ENCODE measurements around the gene TP53I11. TPM values are rescaled to one million over a fixed set of nuclear protein-coding genes. Genes with fewer than 3 reads are reported as not detected.

The TP53I11 gene
- total RNA-seq, 3 donors from 2014 or later (not counting 1 experiment from before 2014, with no cell fraction given), result 3.7 to 13.9 (median 9.2) TPM

GRCh38 chr11:44954051-44954906 lies 3.6 kb upstream of the TP53I11 start:
- WGBS (ENCODE audit: insufficient coverage), result 90% methylated on average over 12 of the region's 12 CpGs
- Mint-ChIP-seq H3K9me3 (no peaks in the 10 kb centered on the region), H3K4me1 (peaks cover 0 to 1% of the 10 kb centered on the region in 2 donors), H3K4me3 (no peak overlapping the region), H3K36me3 (no peaks in the 10 kb centered on the region), H3K27ac (no peak overlapping the region), H3K27me3 (ENCODE audit: low read depth in 2 of 2) (peaks cover 0 to 37% of the 10 kb centered on the region in 2 donors)
- peaks cover 3% of the 10 kb centered on the region for H3K27me3 ChIP-seq (ENCODE audit: control insufficient read depth, insufficient read depth, low read length)
- intact Hi-C loops (cut with micrococcal nuclease), result no loop called here
- no peaks in the 10 kb centered on the region for H3K36me3 ChIP-seq (ENCODE audit: control insufficient read depth, insufficient read depth, low read length)
- DNase-seq (no peak), ATAC-seq (no peak)
- H3K4me3 ChIP-seq (ENCODE audit: low read length), result no peak overlapping the region
- no peak for TF ChIP-seq CTCF (IDR thresholded peaks at IDR 0.05)
- no peaks in the 10 kb centered on the region for H3K9me3 ChIP-seq (ENCODE audit: control insufficient read depth, insufficient read depth, low read length)
- peaks cover 37% of the 10 kb centered on the region for H3K4me1 ChIP-seq (ENCODE audit: control insufficient read depth, insufficient read depth, low read length)
- H3K27ac ChIP-seq (ENCODE audit: low read length), result no peak overlapping the region

- H3K4me1 ChIP-seq (ENCODE audit: control insufficient read depth, insufficient read depth, low read length), result peaks cover 44% of the 10 kb centered on the region
- Mint-ChIP-seq H3K9me3 (no peaks in the 10 kb centered on the region), H3K36me3 (no peaks in the 10 kb centered on the region), H3K27me3 (ENCODE audit: low read depth in 2 of 2) (peaks cover 0 to 32% of the 10 kb centered on the region in 2 donors), H3K4me3 (no peak overlapping the region), H3K27ac (no peak overlapping the region), H3K4me1 (peaks cover 0 to 9% of the 10 kb centered on the region in 2 donors)
- intact Hi-C loops (cut with micrococcal nuclease), result no loop called here
- ATAC-seq, result no peak
- no peak for DNase-seq
- no peak overlapping the region for H3K4me3 ChIP-seq (ENCODE audit: low read length)
- no peak for TF ChIP-seq CTCF (IDR thresholded peaks at IDR 0.05)
- H3K9me3 ChIP-seq (ENCODE audit: control insufficient read depth, insufficient read depth, low read length), result no peaks in the 10 kb centered on the region
- peaks cover 3% of the 10 kb centered on the region for H3K27me3 ChIP-seq (ENCODE audit: control insufficient read depth, insufficient read depth, low read length)
- no peaks in the 10 kb centered on the region for H3K36me3 ChIP-seq (ENCODE audit: control insufficient read depth, insufficient read depth, low read length)
- 78% methylated on average over 3 of the region's 3 CpGs for WGBS (ENCODE audit: insufficient coverage)
- no peak overlapping the region for H3K27ac ChIP-seq (ENCODE audit: low read length)
Observed at GRCh38 chr11:44952500-44953260, 2.0 kb upstream of the TP53I11 start.

- Histone ChIP-seq H3K4me3 (ENCODE audit: low read length) (no peak overlapping the region), H3K4me1 (ENCODE audit: control insufficient read depth, insufficient read depth, low read length) (peaks cover 40% of the 10 kb centered on the region), H3K27me3 (ENCODE audit: control insufficient read depth, insufficient read depth, low read length) (peaks cover 3% of the 10 kb centered on the region), H3K27ac (ENCODE audit: low read length) (no peak overlapping the region), H3K9me3 (ENCODE audit: control insufficient read depth, insufficient read depth, low read length) (no peaks in the 10 kb centered on the region), H3K36me3 (ENCODE audit: control insufficient read depth, insufficient read depth, low read length) (no peaks in the 10 kb centered on the region)
- Mint-ChIP-seq H3K27ac (no peak overlapping the region), H3K36me3 (no peaks in the 10 kb centered on the region), H3K4me3 (peak overlapping the region; percentile 53), H3K27me3 (ENCODE audit: low read depth in 2 of 2) (peaks cover 0 to 32% of the 10 kb centered on the region in 2 donors), H3K9me3 (no peaks in the 10 kb centered on the region), H3K4me1 (peaks cover 0 to 9% of the 10 kb centered on the region in 2 donors)
- ATAC-seq, result no peak
- no peak for DNase-seq
- WGBS (ENCODE audit: insufficient coverage), result 70% methylated on average over 2 of the region's 2 CpGs
- intact Hi-C loops (cut with micrococcal nuclease), result no loop called here
- no peak for TF ChIP-seq CTCF (IDR thresholded peaks at IDR 0.05)
Observed at GRCh38 chr11:44952082-44952481, 1.4 kb upstream of the TP53I11 start.

Data from natural killer cell (primary cell).